A549 (cell line): ENCODE results near the gene PHOX2A. TPM values are rescaled to one million over a fixed set of nuclear protein-coding genes. Genes with fewer than 3 reads are reported as not detected.

ENCODE experiments used
- ATAC-seq, 2 experiments: fragments of 200-7000 bp in 1 of 2; fragments of >200 bp in 1 of 2; cut with Nextera tagmentation in 1 of 2; cut with Tn5 transposase in 1 of 2; 3 replicates each; pipeline versions ENCODE4 v1.8.0 to v1.9.1; 2018 to 2020; ENCODE audit warnings: mild to moderate bottlenecking in 1 of 2, moderate library complexity in 1 of 2
- CTCF ChIA-PET: fragments of 300-600 bp; sonication (Branson Sonifier 250); formaldehyde crosslinking; extraction: SDS; loops from one replicate; lab custom pipeline; 2021; ENCODE audit warnings: antibody characterized with exemption, inconsistent platforms; lab: Yijun Ruan, JAX
- POLR2A ChIA-PET: fragments of 350-600 bp; formaldehyde crosslinking; extraction: SDS; loops from one replicate; lab custom pipeline; 2021; ENCODE audit warnings: antibody characterized with exemption, inconsistent platforms; lab: Yijun Ruan, JAX
- DNase-seq, 2 experiments: peaks; one replicate each; pipeline versions ENCODE4 v3.0.0 to v3.0.0-alpha.2; 2011 to 2016; ENCODE audit warnings: low read depth in 1 of 2, low spot score in 1 of 2
- FAIRE-seq: peaks from 2 replicates; lab custom pipeline; 2011; peaks lifted over from hg19 to GRCh38; lab: Jason Lieb, UNC
- H3K27ac ChIP-seq, 2 experiments: fragments of >200 bp; sonication (Bioruptor Twin); formaldehyde crosslinking; 3 replicates each; pipeline ENCODE4 v1.5.1; 2016 to 2017
- H3K4me1 ChIP-seq: fragments of >200 bp; sonication (Bioruptor Twin); formaldehyde crosslinking; 3 replicates; pipeline ENCODE4 v1.6.1; 2016
- H3K4me2 ChIP-seq: fragments of >200 bp; sonication (Bioruptor Twin); formaldehyde crosslinking; 3 replicates; pipeline ENCODE4 v1.6.1; 2016
- H3K4me3 ChIP-seq: fragments of >200 bp; sonication (Bioruptor Twin); formaldehyde crosslinking; 3 replicates; pipeline ENCODE4 v1.5.1; 2016
- H3K9me3 ChIP-seq: fragments of >200 bp; sonication (Bioruptor Twin); formaldehyde crosslinking; 3 replicates; pipeline ENCODE4 v1.6.1; 2016
- ATOH8 ChIP-seq: fragments of 250-450 bp; sonication (Bioruptor Pico); IDR thresholded peaks from 2 replicates; pipeline ENCODE4 v1.5.0; 2020; ENCODE audit warnings: low read depth, mild to moderate bottlenecking, moderate library complexity
- BHLHE40 ChIP-seq: IDR thresholded peaks from 2 replicates; pipeline ENCODE4 v1.6.1; 2012; ENCODE audit warnings: low read depth, low read length, inconsistent platforms
- CBX2 ChIP-seq: fragments of 200-600 bp; sonication (generic); IDR thresholded peaks from 2 replicates; pipeline ENCODE4 v1.6.1; 2016; ENCODE audit warnings: low read depth, mild to moderate bottlenecking, borderline replicate concordance
- EHF ChIP-seq: fragments of 250-450 bp; sonication (Bioruptor Pico); IDR thresholded peaks from 2 replicates; pipeline ENCODE4 v1.5.0; 2020; ENCODE audit warnings: mild to moderate bottlenecking
- ESRRA ChIP-seq: fragments of 150-350 bp; IDR thresholded peaks from 2 replicates; pipeline ENCODE4 v1.6.1; 2014; ENCODE audit warnings: mild to moderate bottlenecking, low read length, borderline replicate concordance
- FOSB ChIP-seq: fragments of 250-450 bp; sonication (Bioruptor Pico); IDR thresholded peaks from 2 replicates; pipeline ENCODE4 v1.5.0; 2020; ENCODE audit warnings: mild to moderate bottlenecking, moderate library complexity
- FOSL2 ChIP-seq, 2 experiments: fragments of 450-650 bp in 1 of 2; fragments of >200 bp in 1 of 2; sonication (Bioruptor Twin) in 1 of 2; formaldehyde crosslinking; IDR thresholded peaks; 2 replicates each; pipeline versions ENCODE4 v1.5.0 to v1.6.1; 2016 to 2020; ENCODE audit warnings: mild to moderate bottlenecking in 1 of 2, moderate library complexity in 1 of 2
- FOXS1 ChIP-seq: fragments of 250-450 bp; sonication (Bioruptor Pico); IDR thresholded peaks from 2 replicates; pipeline ENCODE4 v1.5.0; 2020; ENCODE audit warnings: mild to moderate bottlenecking, moderate library complexity
- HES2 ChIP-seq: fragments of >200 bp; sonication (Bioruptor Twin); formaldehyde crosslinking; IDR thresholded peaks from 2 replicates; pipeline ENCODE4 v1.6.1; 2016
- HMGXB4 ChIP-seq: fragments of 250-450 bp; sonication (Bioruptor Pico); IDR thresholded peaks from 2 replicates; pipeline ENCODE4 v1.5.0; 2021; ENCODE audit warnings: mild to moderate bottlenecking, moderate library complexity, borderline replicate concordance
- HOXB5 ChIP-seq: fragments of 250-450 bp; sonication (Bioruptor Pico); IDR thresholded peaks from 2 replicates; pipeline ENCODE4 v1.5.0; 2020; ENCODE audit warnings: mild to moderate bottlenecking, moderate library complexity
- JUN ChIP-seq, 2 experiments: fragments of >200 bp; sonication (Bioruptor Twin); formaldehyde crosslinking; IDR thresholded peaks; 2 replicates in 1 of 2; 3 replicates in 1 of 2; pipeline ENCODE4 v1.6.1; 2016 to 2017
- KDM5A ChIP-seq: fragments of 200-600 bp; sonication (generic); IDR thresholded peaks from 2 replicates; pipeline ENCODE4 v1.6.1; 2016; ENCODE audit warnings: antibody characterized with exemption, mild to moderate bottlenecking
- MAFK ChIP-seq: fragments of 450-650 bp; IDR thresholded peaks from 2 replicates; pipeline ENCODE4 v1.6.1; 2014; ENCODE audit not compliant: partially characterized antibody
- MAX ChIP-seq: IDR thresholded peaks from 2 replicates; pipeline ENCODE4 v1.6.1; 2012
- MAZ ChIP-seq: fragments of 150-350 bp; IDR thresholded peaks from 2 replicates; pipeline ENCODE4 v1.6.1; 2014; ENCODE audit warnings: antibody characterized with exemption, low read depth, low read length, borderline replicate concordance
- MYC ChIP-seq: IDR thresholded peaks from 2 replicates; pipeline ENCODE4 v1.6.1; 2012; ENCODE audit warnings: mild to moderate bottlenecking, inconsistent platforms, low read length, improper control_type of control experiment, borderline replicate concordance
- NFE2L2 ChIP-seq: fragments of 150-350 bp; conservative IDR thresholded peaks from 2 replicates; pipeline ENCODE4 v1.6.1; 2014; ENCODE audit warnings: low read length
- PHF8 ChIP-seq: fragments of 200-600 bp; sonication (generic); IDR thresholded peaks from 2 replicates; pipeline ENCODE4 v1.6.1; 2016; ENCODE audit warnings: low read depth, mild to moderate bottlenecking, antibody characterized with exemption, moderate library complexity, borderline replicate concordance
- POLR2A ChIP-seq: IDR thresholded peaks from 2 replicates; pipeline ENCODE4 v1.6.1; 2012; ENCODE audit warnings: mild to moderate bottlenecking, low read length
- POLR2AphosphoS2 ChIP-seq: conservative IDR thresholded peaks from 2 replicates; pipeline ENCODE4 v1.6.1; 2012; ENCODE audit warnings: low read length, improper control_type of control experiment, inconsistent platforms
- RAD21 ChIP-seq, 2 experiments: fragments of >200 bp in 1 of 2; sonication (Bioruptor Twin) in 1 of 2; formaldehyde crosslinking in 1 of 2; IDR thresholded peaks in 1 of 2; conservative IDR thresholded peaks in 1 of 2; 2 replicates in 1 of 2; 3 replicates in 1 of 2; pipeline ENCODE4 v1.6.1; 2012 to 2018; ENCODE audit warnings: inconsistent platforms in 1 of 2
- RARB ChIP-seq: fragments of 250-450 bp; sonication (Bioruptor Pico); IDR thresholded peaks from 2 replicates; pipeline ENCODE4 v1.8.0; 2021; ENCODE audit warnings: mild to moderate bottlenecking, moderate library complexity
- REST ChIP-seq: fragments of 200-600 bp; sonication (generic); IDR thresholded peaks from 2 replicates; pipeline ENCODE4 v1.6.1; 2016; ENCODE audit warnings: antibody characterized with exemption, mild to moderate bottlenecking, moderate library complexity
- RFX5 ChIP-seq: fragments of 450-650 bp; IDR thresholded peaks from 2 replicates; pipeline ENCODE4 v1.7.1; 2014; ENCODE audit warnings: antibody characterized with exemption, mild to moderate bottlenecking, moderate library complexity
- SREBF2 ChIP-seq: fragments of 450-650 bp; IDR thresholded peaks from 2 replicates; pipeline ENCODE4 v1.6.1; 2014; ENCODE audit warnings: mild to moderate bottlenecking, moderate library complexity
- ZC3H11A ChIP-seq: fragments of 450-650 bp; IDR thresholded peaks from 2 replicates; pipeline ENCODE4 v1.6.1; 2014; ENCODE audit warnings: antibody characterized with exemption, mild to moderate bottlenecking
- WGBS: methylation state at CpG from one replicate; pipeline ENCODE4 v1.1.6; 2017; ENCODE audit errors: missing lambda C conversion rate; 5-methylcytosine and 5-hydroxymethylcytosine counted together
- polyA plus RNA-seq, 4 experiments: library from polyadenylated mRNA; depleted of rRNA in 3 of 4; stranded (reverse); fragments of >200 nt; fragmentation: RNase III in 1 of 4; extraction: RNeasy Plus Mini Kit Qiagen cat#74134 plus additional on column Dnase treatment in 1 of 4; gene quantifications; 2 replicates in 3 of 4; 3 replicates in 1 of 4; pipeline ENCODE4 v1.2.3, GENCODE V29; 2011 to 2017

Gene PHOX2A
- polyA plus RNA-seq, 2 of the 4 experiments (the other 2 are of a cell fraction), result not detected

- TF ChIP-seq POLR2A (no peak), MAX (no peak), FOSB (no peak), CBX2 (no peak), SREBF2 (no peak), HMGXB4 (CRISPR knock-in tag) (no peak), RFX5 (no peak), MYC (no peak), RAD21 (conservative IDR thresholded peaks at IDR 0.05 in 1 of 2, IDR thresholded peaks at IDR 0.05 in 1 of 2) (no peak), HOXB5 (no peak), MAZ (no peak), ESRRA (no peak), HES2 (no peak), MAFK (no peak)
- Histone ChIP-seq H3K4me1 (peaks cover 14% of the 10 kb centered on the region), H3K4me2 (no peak overlapping the region), H3K4me3 (no peak overlapping the region), H3K27ac (no peak overlapping the region), H3K9me3 (no peaks in the 10 kb centered on the region)
- CTCF ChIA-PET, result interaction anchor here (1.2 to 9.4 kb wide), 8 partner anchors 15 to 213 kb away, joined by 3 to 83 read pairs (median 8); partner anchors contain the start of gene CLPB
- DNase-seq (no peak), ATAC-seq (no peak), FAIRE-seq (no peak)
- WGBS, result 83% methylated on average over 7 of the region's 7 CpGs
- POLR2A ChIA-PET, result no interaction called here
Observed at GRCh38 chr11:72221386-72222075, 22.4 kb downstream of the PHOX2A start.

- H3K4me3 ChIP-seq, result no peak overlapping the region
- DNase-seq (no peak), FAIRE-seq (no peak), ATAC-seq (no peak)
- no peak overlapping the region for H3K27ac ChIP-seq
- ChIA-PET POLR2A (no interaction called here), CTCF (interaction anchor here (1.2 to 9.4 kb wide), 5 partner anchors 16 to 210 kb away, joined by 4 to 83 read pairs (median 8); no protein-coding TSS in a partner anchor)
- 66% methylated on average over 7 of the region's 10 CpGs for WGBS
- no peaks in the 10 kb centered on the region for H3K9me3 ChIP-seq
- no peak overlapping the region for H3K4me2 ChIP-seq
- TF ChIP-seq ATOH8 (CRISPR knock-in tag) (no peak), BHLHE40 (no peak), JUN (IDR thresholded peaks at IDR 0.05) (no peak), RAD21 (conservative IDR thresholded peaks at IDR 0.05 in 1 of 2, IDR thresholded peaks at IDR 0.05 in 1 of 2) (no peak), EHF (CRISPR knock-in tag) (no peak), NFE2L2 (no peak), POLR2AphosphoS2 (no peak), PHF8 (no peak), HOXB5 (no peak), KDM5A (no peak), FOXS1 (CRISPR knock-in tag) (no peak), HMGXB4 (CRISPR knock-in tag) (no peak), ZC3H11A (no peak), POLR2A (no peak), FOSL2 (IDR thresholded peaks at IDR 0.05) (no peak), FOSL2 (CRISPR knock-in tag; IDR thresholded peaks at IDR 0.05) (no peak), SREBF2 (no peak), REST (no peak), CBX2 (no peak), RARB (CRISPR knock-in tag) (no peak)
- H3K4me1 ChIP-seq, result peaks cover 10% of the 10 kb centered on the region
Observed at GRCh38 chr11:72220696-72221363, 23.1 kb downstream of the PHOX2A start.
